Measurements from ENCODE around the gene ZNF730.

DNA sequence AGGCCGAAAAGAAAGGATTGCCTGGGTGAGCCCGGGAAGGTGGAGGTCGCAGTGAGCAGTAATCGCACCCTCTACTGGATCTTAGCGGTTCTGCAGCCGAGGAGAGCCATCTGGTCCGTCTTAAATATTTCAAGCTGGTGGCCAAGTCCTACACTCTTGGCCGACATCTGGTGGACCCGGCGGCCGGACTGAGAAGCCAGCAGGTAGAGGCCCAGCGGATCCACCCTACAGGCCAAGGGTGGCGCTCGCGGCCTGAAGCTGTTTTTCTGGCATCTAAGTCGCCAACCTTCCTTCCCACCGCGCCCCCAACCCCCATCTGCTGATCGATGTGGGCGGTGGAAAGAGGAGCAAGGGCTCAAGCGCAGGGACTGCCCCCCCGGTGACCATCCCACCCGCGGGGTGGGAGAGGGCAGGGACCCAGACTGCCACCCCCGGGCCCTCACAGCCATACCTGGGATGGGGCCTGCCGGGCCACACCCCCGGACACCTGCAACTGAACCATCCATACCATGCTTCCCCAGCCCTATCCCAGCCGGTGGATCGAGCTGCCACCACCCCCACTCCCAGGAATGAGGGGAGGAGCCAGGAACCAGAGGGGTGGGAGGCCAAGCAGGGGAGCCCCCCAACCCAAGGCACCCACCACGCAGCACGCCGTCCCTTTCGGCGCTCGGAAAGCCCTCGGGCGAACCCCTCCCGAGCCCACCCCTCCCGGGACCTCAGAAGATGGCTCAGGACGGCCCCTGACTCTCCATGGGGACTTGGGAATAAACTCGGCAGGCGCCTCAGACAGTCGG, 46.3 kb upstream of the ZNF730 start:
- TF ChIP-seq, protein P1, sequence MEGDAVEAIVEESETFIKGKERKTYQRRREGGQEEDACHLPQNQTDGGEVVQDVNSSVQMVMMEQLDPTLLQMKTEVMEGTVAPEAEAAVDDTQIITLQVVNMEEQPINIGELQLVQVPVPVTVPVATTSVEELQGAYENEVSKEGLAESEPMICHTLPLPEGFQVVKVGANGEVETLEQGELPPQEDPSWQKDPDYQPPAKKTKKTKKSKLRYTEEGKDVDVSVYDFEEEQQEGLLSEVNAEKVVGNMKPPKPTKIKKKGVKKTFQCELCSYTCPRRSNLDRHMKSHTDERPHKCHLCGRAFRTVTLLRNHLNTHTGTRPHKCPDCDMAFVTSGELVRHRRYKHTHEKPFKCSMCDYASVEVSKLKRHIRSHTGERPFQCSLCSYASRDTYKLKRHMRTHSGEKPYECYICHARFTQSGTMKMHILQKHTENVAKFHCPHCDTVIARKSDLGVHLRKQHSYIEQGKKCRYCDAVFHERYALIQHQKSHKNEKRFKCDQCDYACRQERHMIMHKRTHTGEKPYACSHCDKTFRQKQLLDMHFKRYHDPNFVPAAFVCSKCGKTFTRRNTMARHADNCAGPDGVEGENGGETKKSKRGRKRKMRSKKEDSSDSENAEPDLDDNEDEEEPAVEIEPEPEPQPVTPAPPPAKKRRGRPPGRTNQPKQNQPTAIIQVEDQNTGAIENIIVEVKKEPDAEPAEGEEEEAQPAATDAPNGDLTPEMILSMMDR (IDR thresholded peaks at IDR 0.05; ENCODE audit: low read depth, low read length, missing input control) = peak; percentile 15
- peak in 1 of 2 donors; percentile 23 for TF ChIP-seq RAD21 (IDR thresholded peaks at IDR 0.05)
